HG03342 (cell line): Measurements from ENCODE around the gene IL3.
"Not testable (repeated sequence)": the region's sequence is repeated elsewhere in the genome, so short reads cannot be mapped to it uniquely, and the experiment has no call there.

Experiments used
- ATAC-seq: cut with Tn5 transposase; IDR thresholded peaks from one replicate; pipeline ENCODE4 v1.9.1; 2021; ENCODE audit warnings: mild to moderate bottlenecking, moderate library complexity; ENCODE audit not compliant: unreplicated experiment

Gene IL3

DNA sequence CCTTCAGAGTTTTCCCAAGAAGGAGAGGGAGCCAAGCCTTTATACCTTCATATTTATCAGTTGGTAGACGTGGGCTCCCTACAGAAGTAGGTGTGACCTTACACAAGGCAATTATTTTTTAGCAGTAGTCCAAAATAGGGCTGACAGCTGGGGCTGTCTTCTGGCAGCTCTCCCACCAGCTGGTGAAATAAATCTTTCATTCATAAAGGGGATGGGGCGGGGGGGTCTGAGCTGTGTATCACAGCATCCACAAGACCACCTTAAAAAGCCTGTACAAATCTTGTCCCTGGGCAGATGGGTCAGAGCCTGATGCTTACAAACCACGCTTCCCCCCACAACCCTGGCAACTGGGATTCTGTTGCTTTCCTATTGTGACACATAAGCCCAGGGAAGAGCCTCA is 32.8 kb downstream of the IL3 start:
- ATAC-seq = no peak

DNA sequence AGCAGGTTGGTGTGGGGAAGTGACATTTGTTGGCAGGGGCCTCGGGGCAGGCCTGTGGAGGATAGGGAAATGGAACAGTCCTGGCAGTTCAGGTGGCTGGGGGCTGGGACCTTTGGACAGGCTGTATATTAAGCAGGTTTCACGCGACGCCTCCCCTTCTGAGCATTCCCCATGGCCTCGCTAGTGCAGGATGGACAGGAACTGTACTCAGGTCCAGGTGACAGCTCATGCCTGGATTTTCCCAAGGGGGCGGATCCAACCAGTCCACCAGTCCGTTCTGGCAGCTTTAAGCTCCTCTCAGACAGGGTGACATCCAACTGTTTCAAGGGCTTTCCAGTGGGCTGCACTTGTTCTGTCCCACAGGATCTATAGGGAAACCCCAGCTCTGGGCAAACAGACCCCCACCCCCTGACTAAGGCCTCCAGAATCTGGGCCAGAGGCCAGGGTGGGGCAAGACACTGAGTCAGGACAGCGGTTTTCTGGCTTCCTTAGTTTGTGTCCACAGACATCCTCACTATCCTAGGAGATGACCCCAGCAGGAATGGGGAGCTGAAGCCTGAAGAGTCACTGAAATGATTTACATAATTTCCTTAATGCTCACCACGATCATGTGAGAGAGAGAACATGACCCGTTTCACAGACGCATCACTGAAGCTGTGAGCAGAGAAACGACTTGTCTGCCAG is 34.1 kb downstream of the IL3 start:
- ATAC-seq = no peak

DNA sequence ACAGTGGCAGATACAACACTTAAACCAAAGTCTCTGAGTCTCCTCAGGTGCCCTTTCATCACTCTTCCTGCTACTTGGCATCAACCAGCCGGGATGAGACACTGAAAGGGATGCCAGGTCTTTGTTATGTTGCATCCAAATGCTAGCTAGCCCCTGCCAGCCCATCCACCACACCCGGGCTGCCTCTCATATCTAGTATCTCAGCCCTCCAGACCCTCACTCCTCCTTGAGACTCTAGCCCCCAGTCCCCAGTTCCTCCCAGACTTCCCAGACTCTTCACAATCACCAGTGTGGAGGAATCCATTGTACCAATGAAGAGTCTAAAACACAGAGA is 34.6 kb downstream of the IL3 start:
- no peak for ATAC-seq

DNA sequence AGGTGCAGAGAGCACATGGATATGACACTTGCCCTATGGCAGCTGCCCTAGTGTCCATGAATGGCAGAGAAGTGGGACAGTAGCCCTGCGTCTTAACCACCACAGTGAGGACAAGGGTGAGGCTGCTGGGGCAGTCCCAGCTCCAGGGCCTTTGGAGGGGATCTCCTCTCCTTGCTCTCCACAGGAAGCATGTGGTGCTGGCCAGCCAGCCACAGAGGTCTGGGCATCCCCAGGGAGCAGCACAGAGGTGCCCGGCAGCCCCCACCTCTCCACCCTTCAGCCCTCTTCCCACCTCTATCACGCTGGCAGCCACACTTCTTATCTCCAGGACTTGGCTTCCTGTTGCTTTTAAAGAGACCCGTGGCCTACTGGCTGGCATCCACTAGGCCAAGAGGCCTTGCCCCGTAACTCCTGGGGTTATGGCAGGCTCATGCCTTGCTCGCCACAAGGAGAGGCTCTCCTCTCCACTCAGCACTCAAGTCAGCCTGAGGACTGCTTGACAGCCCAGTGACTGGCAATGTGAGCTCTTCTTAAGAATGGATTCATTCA is 35.0 kb downstream of the IL3 start:
- no peak for ATAC-seq

DNA sequence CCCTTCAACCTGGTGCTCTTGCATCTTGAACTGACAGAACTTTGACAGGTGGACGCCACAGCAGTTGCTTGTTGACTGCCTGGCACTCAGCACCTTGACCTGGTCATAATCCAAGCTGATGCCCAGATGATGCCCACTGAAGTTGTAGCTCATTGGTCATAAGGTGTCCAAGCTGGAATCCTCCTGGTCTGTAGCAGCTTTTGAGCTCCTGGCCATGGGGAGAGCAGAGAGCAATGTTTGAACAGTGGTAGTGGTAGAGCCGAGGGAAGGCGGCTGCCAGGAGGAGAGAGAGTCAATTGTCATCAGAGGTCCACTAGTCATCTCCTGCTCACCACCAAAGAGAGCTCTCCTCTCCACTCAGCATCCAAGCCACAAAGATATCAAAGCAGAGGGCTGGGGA is 36.4 kb downstream of the IL3 start:
- ATAC-seq = no peak

DNA sequence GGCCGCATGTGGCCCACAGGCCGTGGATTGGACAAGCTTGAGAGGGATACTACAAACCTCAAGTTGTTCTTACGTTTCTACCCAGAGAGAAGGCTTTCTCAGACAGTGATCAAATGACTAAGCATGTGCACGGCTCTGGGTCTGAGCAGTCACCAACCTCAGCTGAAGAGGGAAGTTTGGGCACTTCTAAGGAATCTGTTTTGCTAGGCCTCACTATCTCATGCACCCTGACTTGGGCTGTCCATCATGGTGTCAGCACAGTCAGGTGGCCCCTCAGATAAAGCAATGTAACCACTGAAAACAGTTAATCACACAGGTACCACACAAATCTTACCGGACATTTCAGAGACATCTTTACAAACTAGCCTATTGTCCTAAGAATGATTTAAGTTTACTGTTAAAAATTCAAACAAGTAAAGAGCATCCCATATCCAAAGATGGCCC is 37.7 kb downstream of the IL3 start:
- ATAC-seq = peak; percentile 33

DNA sequence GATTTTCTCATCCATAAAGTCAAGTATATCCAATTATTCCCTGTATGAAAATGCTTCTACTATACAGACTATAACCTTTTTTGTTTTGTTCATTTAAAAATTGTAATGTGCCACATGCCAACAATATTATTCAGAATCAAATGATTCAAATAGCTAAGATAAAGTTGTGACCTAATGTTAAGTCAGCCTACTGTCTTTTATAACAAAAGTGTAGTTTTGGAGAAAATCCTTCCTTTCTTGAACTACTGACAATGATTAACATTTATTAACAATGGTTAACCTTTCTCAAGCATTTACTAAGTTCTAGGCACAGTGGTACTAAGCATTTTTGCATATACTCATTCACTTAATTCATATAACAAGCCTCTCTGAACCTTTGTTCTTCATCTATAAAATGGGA is 38.2 kb downstream of the IL3 start:
- no peak for ATAC-seq

DNA sequence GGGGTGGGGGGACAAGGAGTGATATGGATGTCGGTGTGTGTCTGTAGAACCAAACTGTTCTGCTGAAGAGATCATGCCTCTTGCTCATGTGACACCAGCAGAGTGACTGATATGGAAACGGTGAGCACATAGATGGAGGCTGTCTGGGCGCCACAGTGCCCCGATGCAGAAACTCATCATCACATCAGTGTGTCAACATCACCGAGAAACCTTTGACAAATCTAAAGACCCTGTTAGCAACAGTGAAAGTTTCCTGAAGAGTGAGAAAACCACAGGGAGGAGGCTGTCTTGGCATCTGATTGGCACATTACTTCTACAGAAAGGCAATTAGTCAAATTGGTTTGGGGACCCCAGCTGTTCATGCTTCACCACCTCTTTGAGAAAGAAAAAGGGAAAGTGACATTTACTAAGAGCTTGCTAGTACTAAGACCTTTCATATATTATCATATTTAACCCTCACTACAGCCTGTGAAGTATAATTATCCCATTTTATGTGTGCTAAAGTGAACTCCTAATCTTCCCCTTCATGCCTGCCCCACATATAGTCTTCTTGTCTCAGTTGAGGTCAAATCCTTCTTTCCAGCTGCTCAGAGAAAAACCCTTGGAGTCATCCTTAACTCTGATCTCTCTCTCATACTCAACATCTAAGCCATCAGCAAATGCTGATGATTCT is 38.8 kb downstream of the IL3 start:
- peak; percentile 50 for ATAC-seq

DNA sequence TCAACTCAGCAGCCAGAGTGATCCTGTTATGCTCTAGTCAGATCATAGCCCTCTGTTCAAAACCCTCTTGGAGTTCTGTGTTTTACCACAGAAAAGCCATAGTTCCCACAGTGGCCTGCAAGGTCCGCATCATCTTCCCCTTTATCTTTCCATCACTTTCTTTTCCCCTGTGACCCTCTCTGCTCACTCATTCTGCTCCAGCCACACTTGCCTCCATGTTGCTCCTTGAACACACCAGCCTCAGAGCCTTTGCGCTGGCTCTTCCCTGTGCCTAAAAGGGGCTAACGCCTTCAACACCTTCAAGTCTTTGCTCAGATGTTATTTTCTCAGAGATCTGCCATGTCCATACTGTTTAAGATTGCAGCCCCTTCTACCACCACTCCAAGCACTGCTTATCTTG is 39.5 kb downstream of the IL3 start:
- no peak for ATAC-seq

DNA sequence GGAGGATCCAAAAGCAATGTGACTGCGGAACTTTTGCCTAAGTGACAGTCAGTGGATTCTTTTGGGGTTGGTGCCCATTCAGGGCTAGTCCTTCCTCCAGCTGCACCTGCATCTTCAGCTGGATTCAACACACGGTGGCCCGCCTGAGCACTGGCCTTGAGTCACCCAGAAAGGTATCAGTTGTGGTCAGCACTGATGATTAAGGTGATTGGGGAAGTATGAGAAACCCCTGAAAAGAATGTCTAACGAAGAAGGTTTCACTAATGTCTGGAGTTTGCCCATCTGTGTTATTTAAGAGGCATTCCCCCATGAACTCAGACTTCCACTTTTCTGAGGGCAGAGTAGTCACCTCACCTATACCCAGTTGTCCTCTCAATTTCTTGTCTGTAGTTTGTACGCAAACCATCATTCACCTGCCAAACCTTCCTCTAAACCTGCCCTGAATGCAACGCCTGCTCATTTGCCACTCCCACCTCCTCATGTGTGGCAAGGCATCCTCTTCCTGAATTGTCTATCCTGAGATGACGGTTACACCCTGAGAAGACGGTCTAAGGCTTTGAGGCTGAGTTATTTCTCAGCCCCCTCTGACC is 40.3 kb downstream of the IL3 start:
- ATAC-seq = peak; percentile 26

DNA sequence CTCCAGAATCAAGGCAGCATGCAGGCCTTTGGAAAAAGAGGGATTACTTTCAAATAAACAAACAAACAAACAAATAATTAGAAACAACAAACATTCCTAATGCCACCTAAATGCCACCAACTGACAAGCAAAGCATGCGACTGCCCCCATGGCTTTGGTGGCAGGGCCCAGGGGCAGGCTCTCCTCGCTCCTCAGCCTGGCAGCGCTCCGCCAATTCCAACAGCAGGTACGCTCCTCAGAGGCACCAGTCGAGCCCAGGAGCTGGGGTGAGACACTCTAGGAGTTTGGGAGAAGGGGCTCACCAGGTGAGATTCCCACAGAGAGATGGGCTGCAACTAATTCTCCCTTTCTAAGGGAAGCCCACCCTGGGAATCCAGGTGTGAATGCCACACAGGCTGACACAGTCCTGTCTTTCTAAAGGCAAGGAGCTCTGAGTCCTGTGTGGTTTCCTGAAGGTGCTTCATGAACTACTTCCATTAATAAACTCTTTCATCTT is 41.0 kb downstream of the IL3 start:
- ATAC-seq = no peak

DNA sequence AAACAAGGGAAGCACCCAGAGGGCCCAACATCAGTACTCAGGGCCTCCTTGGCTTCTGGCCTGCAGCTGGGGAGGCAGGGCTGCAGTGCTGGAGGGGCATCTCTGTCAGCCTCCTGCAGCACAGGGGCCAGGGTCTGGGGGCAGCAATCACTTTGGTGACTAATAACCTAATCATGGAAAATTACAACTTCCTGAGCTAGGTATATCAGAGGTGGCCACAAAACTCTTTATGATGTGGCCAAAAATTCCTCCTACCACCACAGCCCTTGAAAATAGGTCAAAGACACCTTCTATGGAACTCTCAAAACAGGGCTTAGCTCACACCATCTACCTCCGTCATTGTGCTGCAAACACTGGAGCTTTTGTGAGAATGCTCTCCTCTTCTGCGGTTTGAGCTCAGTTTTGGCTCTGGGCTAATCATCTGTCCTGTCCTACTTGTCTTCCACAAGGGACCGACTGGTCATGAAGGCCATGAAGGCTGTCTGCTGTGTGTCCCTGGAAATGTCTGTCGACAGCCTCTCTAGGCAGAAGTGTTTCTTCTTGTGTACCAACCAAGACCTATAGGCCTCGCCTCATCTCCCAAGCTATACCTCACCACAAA is 41.7 kb downstream of the IL3 start:
- no peak for ATAC-seq

DNA sequence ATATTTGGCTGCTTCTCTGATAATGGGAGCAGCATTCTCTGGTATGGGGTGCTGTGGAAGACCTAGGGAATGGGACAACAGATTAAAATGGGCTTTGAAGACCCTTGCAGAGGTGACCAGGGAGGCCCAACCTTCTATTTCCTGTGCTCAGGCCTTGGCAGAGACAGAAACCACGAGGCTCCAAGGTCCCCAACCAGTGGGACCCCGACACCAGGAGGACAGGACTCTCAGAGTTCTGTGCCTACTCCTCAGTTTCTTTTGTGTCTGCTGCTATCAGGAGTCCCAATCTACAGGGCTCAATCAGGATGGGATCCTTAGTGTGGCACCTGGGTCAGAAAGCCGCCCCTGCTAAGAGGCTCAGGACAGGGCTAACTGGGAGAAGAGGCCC is 42.5 kb downstream of the IL3 start:
- ATAC-seq = no peak

DNA sequence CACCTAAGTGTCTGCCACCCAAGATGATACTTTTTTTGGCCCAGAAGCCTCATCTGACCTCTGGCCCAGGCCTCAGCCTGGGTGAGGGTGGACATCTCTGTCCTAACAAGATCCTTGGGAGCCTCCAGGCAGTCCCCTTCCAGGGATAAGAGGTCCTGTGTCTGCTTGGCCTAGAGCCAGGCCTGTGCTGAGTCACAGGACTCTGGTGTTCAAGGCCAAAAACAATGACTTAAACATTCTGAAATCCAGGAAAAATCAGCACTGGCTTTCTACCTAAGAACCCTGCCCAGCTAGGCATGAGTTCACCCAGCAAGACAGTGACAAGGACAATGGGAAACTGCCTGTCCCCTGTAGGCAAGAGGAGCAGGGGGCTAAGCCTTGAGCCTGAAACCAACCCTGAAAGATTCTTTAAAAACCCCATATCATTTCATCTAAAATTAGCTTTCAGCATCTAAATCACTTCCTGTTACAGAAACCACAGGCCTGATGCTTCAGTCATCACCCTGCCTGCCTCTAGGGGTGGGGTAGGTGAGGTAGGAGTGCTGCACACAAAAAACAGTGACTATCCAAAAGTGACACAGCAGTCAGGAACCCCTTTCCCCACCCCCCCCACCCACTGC is 43.0 kb downstream of the IL3 start:
- ATAC-seq = peak; percentile 72

DNA sequence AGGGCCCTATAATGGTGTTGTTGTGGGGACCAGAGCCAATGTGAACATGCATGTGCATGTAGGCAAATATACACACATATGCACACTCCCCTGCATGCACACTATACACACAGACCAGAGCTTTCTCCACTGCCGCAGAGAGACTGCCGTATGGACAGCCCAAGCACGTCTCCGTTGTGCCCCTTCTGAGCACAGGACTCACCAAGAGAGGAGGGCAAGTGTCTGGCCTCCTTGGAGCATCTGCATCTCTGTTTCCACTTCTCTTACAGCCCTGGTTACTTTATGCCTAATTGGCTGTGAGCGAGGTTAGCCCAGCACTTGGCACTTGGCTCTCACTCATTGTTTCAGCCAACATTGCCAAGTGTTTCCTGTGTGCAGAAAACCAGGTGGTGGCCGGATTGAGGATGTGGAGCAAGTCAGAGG is 43.5 kb downstream of the IL3 start:
- peak; percentile 12 for ATAC-seq

DNA sequence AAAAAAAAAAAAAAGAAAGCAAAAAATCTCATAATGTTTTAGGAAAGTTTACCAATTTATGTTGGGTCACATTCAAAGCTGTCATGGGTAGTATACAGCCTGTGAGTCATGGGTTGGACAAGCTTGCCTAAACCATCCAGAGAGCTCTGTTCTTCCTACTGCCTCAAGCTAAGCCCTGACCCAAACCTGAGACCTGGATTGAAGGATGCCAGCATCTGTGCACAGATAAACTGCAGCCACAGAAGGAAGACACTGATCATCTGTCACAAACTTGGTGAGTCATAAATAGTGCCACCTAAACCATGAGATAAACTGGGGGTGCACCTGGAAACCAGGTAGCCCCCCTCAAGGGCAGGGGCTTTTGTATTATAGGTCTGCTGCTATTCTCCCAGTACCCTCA is 44.1 kb downstream of the IL3 start:
- no peak for ATAC-seq

DNA sequence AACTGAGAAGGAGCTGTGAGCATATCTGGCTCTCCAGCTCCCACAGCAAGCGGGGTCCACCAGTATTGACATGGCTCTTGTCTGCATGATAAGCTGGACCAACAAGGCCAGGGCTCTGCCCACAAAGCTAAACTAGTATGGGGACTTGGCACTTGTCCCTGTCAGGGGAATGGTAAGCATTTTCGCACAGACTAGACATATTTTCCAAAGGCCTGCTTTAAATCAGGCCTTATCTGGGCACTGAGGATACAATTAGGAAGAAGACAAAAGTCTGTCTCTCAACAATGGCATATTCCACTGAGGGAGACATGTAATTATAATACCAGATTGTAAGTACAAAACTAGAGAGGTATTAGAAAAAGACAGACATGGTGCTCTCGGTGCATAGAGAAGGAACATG is 45.2 kb downstream of the IL3 start:
- ATAC-seq = no peak

DNA sequence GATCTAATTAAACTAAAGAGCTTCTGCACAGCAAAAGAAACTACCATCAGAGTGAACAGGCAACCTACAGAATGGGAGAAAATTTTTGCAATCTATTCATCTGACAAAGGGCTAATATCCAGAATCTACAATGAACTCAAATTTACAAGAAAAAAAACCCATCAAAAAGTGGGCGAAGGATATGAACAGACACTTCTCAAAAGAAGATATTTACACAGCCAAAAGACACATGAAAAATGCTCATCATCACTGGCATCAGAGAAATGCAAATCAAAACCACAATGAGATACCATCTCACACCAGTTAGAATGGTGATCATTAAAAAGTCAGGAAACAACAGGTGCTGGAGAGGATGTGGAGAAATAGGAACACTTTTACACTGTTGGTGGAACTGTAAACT is 48.0 kb downstream of the IL3 start:
- not testable (repeated sequence) for ATAC-seq

DNA sequence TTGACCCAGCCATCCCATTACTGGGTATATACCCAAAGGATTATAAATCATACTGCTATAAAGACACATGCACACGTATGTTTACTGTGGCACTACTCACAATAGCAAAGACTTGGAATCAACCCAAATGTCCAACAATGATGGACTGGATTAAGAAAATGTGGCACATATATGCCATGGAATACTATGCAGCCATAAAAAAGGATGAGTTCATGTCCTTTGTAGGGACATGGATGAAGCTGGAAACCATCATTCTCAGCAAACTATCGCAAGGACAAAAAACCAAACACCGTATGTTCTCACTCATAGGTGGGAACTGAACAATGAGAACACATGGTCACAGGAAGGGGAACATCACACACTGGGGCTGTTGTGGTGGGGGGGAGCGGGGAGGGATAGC is 48.5 kb downstream of the IL3 start:
- ATAC-seq = not testable (repeated sequence)

DNA sequence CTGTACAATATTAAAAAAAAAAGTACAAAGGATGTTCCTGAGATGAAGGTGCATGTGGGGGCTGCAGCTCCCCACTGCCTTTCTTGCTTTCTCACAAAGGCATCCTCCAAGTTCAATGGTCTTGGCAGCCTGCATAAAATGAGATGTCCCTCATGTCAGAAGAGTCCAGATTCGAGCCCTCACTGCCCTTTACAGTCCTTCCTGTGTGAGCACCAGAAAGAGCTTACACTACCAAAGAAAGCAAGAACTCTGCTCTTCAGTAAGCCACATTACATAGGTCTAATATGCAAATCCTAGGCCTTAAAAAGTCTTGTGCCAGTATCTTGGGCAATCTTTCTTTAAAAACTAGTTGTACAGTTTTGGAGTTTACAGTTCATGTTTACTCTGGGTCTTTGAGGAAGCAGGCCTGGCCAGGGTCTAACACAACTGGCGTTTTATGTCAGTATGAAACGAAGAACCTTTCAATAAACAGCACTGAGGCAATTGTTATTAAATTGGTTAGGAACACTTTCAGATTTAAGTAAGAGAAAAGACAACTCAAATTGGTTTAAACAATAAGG is 49.1 kb downstream of the IL3 start:
- no peak for ATAC-seq

DNA sequence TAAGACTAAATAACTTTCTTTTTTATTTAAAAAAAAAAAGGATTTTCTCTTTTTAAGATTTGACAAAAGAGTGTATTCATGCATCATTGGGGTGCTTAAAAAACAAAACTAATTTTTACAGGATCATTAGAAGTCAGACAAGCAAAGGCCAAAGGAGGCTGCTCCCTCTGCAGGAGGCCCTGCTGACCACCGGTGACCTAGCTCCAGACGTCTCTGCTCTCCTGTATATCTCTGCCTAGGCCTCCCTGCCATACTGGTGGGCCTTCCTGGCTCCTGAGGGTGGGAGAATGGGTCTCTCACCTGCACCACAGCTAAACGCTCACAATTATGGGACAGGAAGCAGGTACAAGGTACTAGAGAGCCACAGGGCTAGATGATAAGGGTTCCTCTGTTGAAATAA is 49.7 kb downstream of the IL3 start:
- ATAC-seq = no peak
